CD4-positive, alpha-beta T cell treated with Interleukin-4 for 4 hours (primary cell): ENCODE measurements around the gene COL8A2.
"Not testable (repeated sequence)": the region's sequence is repeated elsewhere in the genome, so short reads cannot be mapped to it uniquely, and the experiment has no call there.

Source experiments
- DNase-seq: peaks from one replicate; pipeline ENCODE4 v3.0.0-alpha.2; 2020

The COL8A2 gene

DNA sequence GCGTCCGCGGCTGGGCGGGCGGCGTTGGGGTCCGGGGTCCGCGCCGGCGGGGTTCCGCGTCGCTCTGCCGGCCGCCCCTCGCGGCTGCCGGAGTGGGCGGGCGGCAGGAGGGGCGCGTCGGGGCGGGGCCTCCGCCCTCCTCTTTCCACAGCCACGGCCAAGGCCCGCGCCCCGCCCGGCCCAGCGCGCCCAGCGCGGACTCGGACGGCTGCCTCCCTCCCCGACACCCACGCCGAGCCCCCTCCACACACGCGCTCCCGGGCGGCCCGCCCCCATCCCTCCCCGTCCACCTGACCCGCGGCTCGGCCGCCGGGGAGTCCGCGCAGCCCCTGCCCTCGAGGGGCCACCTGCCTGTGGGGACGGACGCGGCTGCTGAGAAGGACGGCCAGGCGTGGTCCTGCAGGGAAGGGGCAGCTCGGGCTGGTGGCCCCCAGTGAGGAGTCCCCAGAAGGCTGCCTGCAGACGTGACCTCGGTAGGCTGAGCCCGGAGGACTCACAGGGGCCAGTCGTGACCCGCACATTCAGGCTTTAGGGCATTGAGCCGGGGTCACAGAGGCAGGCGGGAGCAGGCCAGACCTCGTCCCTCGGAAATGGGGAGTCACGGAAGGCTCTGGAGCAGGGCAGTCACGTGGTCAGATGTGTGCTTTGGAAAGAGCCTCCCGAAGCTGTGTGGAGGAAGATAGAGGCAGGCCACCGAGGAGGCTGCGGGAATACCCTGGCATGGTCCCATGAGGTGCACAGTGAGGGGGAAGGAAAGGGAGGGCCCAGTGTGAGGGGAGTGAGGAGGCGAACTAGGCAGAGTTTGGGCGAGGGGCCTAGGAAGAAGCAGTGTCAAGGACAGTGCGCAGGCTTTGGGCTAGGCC, at the start of gene COL8A2:
TSS of gene COL8A2 (minus strand) at position 94 of the 863 bp plus-strand sequence. CDS start 24,980 bp downstream, outside the sequence.
- no peak for DNase-seq

DNA sequence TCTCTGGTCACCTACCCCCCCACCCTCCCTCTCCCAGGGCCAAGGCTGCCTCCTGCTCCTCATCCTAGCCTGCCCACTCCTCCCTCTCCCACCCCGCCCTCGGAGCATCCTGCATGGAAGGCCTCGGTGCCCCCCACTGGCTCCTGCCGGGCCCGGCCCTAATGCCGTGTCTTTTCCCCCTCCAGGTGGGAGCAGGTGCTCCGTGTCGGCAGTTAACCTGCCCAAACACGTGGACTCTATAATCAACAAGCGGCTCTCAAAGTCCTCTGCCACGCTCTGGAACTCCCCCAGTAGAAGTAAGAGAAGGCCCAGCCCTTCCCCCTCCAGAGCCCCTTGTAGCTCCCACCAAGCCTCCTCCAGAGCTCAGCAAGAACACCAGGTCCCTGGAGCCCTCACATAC, 49.7 kb upstream of the COL8A2 start:
- no peak for DNase-seq

DNA sequence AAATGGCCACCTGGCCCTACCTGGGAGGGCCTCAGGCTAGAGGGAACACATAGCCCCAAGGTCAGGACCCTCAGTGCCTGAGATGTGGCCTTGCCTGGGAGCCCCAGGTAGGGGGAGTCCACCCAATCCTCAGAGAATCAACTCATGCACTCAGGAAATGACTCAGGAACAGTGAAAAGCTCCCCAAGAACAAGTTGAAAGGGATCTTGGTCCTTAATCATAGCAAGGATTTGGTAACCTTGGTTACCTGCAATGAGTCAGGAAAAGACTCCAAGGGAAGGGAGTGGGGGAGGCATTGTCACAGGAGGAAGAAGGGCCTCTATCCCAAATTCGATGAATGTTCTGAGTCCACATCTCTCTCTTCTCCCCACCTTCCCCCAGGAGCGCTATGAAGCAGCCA, 48.0 kb upstream of the COL8A2 start:
- no peak for DNase-seq

DNA sequence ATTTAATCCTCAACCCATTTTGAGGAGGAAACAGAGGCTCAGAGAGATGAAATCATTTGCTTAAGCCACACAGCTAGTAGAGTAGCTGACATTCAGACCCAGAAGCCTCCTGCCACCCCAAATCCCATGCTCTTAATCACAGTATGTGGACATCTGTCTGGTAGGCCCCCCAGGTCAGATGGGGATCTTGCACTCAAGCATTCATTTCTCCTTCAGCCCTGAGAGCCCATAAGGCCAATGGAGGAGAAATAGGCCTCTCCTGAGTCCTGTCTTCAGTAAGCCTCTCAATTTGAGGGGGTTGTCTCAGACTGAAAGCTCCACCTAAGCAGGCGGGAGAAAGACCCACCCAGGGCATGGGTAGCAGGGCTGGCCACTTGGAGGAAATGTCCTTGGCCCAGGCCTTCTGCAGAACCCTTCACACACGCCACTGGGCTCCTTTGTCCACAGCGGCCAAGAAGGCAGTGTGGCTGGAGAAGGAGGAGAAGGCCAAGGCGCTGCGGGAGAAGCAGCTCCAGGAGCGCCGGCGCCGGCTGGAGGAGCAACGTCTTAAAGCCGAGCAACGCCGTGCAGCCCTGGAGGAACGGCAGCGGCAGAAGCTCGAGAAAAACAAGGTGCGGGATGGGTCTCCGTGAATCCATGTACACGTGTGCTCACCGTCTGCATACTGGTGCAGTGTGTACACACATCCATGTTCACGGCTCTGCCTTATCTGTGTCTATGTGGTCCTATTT, 47.2 kb upstream of the COL8A2 start:
- no peak for DNase-seq

DNA sequence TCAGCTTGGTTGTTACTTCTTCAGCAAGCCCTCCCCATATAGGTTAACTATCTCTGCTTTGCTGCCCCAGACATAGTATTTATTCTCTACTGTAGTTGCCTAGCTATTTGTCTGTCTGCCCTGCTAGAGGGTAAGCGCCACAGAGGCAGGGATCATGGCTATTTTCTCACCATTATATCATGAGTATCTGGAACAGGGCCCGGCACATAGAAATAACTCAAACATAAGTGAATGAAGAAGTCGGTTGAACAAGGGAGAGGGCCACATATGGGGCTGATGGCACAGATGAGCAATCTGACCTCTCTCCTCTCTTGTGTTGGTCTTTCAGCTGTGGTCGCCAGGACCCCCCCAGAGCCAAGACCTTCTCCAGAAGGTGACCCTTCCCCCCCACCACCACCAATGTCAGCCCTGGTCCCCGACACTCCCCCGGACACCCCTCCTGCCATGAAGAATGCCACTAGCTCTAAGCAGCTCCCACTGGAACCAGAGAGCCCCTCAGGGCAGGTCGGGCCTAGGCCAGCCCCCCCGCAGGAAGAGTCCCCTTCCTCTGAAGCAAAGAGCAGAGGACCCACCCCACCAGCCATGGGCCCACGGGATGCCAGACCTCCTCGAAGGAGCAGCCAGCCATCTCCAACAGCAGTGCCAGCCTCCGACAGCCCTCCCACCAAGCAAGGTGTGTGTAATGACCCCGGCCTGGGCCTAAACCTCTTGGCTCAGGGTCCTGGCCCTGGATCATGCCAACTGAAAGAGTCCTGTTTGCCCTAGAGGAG, 45.8 kb upstream of the COL8A2 start:
- no peak for DNase-seq

DNA sequence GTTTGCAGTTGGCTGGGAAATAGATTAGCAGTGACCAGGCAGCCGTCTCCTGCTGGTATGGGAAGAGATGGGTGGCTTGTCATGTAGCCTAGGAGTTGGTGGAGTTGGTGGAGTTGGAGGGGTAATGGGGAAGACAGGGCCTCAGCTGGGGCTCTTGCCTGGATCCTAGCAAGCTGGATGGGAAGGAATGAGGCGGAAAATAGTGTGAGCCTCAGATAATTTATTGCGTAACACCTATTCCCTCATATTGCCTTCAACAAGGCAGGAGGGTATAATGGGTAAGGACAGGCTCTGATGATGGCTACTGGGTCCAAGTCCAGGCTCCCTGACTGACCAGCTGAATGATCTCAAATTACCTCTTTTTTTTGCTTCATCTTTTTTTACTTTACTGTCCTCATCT, 43.5 kb upstream of the COL8A2 start:
- no peak for DNase-seq

DNA sequence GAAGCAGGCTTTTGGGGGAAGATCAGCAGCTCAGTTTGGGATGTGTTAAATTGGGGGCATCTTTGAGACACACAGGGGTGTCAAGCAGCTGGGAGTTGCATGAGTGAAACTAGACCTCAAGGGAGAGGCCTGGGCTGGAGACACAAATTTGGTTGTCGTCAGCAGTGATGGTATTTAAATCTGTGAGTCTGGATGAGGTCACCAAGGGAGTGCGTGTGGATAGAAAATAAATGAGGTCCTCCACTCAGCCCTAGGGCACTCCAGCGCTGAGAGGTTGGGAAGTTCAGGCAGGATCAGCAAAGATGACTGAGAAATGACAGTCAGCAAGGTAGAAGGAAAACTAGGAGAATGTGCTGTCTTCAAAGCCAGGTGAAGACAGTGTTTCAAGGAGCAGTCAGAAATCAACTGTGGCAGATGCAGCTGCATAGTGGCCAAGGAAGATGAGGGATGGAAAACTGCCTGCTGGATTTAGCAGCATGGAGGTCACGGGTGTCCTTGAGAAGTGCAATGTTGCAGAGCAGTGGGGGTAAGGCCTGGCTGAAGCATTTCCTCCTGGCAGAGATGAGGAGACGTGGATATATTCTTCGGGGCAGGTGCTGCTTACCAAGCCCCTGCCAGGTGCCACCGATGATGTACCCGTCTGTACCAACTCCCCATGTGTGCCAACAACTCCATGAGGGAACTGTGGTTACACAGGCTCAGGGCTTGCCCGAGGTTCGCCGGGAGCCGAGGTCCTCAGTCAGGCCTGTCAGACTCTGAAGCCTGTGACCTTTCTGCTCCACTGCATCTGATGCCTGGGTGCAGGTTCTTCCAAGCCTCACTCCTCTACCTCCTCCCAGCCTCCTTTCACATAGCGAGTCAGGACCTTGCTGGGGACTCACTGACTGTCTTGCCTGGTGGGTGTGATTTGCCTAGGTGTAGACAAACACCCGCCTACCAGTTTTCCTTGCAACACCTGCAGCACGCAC, 42.2 kb upstream of the COL8A2 start:
- DNase-seq: no peak

DNA sequence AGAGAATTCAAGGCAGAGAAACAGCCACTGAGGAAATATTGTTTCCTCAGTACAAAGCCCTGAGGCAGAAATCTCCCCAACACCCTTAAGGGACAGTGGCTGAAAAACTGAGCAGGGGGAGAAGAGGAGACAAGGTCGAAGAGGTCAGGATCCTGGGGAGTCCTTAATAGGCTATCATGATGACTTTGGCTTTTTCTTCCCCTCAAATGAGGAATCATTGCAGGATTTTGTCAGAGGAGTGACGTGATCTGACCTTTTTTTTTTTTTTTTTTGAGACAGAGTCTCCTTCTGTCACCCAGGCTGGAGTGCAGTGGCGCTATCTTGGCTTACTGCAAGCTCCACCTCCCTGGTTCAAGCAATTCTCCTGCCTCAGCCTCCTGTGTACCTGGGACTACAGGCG, 41.1 kb upstream of the COL8A2 start:
- DNase-seq: no peak

DNA sequence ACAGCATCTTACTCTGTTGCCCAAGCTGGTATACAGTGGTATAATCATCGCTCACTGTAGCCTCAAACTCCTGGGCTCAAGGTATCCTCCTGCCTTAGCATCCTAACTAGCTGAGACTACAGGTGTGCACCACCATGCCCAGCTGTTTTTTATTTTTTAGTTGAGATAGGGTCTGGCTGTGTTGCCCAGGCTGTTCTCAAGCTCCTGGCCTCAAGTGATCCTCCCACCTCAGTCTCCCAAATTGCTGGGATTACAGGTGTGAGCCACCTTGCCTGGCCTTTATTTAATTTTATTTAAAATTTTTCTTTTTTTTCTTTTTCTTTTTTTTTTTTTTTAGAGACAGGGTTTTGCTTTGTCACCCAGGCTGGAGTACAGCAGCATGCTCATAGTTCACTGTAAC, 40.1 kb upstream of the COL8A2 start:
- DNase-seq: no peak

DNA sequence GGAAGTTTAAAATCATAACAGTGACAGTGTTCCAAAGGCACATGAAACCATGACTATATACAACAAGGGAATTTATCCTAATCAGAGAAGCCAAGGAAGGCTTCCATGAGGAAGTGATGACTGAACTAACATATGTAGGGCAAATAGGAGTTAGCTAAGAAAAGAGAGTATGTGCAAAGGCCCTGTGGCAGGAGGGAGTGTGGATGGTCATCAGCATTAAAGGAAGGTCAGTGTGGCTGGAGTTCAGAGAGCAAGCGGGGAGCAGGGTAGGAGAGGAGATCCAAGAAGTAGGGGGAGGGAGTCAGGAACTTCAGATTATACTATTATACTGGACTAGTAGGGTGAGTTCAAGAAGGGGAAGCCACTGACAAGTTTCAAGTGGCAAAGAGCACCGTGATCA, 39.3 kb upstream of the COL8A2 start:
- no peak for DNase-seq

DNA sequence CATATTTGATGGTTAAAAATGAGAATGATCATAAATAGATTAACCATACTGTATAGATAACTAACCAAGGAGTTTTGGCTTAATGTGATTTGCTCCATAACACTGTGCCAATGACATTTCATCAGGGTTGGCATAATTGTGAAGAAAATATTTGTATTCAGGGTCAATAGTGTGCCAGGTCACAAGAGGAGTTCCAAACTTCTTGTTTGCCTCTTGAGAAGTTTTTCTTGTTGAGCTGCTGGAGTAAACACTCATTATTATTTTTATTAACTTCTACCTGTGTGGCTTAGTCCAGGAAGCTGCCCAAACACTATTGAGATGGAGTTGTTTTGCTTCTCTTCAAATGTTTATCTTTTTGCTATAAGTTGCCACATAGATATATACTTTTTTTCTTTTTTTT, 38.4 kb upstream of the COL8A2 start:
- DNase-seq: no peak

DNA sequence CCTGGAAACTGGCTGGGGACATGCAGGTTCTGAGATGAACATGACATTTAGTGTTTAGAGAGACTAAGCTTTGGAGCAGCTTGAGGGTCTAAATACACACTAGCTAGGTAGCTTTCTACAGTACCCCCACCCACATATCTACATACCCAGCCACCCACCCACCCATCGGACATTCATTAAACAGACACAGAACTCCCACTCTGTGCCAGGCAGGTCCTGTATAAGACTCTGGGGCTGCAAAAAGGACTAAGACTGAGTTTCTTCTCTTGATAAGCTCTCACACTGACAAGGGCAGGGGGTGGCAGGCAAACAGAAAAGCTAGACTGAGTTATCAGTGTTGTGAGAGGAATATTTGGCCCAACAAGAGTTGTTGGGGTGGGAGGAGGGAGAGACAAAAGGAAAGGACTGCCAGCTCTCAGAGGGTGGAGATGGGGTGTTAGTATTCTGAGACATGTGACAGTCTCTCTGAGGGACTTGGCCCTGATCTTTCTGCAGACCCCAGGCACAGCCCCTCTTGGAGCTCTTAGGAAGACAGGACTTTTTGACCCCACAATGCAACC, 37.7 kb upstream of the COL8A2 start:
- no peak for DNase-seq

DNA sequence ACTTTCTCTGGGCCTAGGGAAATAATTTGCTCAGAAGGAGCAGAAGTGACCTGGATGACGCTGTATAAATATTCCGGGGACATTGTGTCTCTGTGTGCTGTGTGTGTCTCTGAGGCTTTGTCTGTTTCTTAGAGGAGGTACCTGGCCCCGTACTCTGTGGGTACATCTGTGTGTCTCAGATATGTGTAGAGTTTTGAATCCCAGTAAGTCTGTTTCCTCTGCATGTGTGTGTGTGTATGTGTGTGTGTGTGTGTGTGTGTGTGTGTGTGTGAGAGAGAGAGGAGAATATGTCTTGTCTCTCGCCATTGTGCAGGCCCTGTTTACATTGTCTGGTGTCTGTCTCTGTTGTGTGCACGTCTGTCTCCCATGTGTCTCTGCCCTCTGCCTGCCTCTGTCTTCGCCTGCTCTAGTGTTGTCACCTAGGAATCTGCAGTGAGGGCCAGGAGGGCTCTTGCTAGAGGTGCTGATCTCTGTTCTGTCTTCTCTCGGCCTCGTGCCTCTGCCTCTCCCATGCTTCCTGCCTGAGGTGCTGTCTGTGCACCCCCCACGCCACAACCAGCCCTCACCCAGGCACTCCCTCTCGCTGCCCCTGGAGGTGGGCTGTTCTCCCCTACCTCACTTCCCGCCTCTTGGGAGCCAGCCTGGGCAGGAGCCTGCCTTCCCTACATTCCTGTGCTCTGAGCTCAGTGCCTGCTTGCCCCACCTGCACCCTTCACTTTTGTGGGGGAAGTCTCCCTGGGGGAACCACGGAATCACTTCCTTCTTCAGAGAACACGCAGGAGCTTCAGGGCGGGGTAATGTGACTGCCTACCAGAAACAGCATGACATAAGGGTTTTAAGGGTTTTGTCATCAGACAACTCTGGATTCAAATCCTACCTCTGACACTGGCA, 36.9 kb upstream of the COL8A2 start:
- peak; percentile 46 for DNase-seq

DNA sequence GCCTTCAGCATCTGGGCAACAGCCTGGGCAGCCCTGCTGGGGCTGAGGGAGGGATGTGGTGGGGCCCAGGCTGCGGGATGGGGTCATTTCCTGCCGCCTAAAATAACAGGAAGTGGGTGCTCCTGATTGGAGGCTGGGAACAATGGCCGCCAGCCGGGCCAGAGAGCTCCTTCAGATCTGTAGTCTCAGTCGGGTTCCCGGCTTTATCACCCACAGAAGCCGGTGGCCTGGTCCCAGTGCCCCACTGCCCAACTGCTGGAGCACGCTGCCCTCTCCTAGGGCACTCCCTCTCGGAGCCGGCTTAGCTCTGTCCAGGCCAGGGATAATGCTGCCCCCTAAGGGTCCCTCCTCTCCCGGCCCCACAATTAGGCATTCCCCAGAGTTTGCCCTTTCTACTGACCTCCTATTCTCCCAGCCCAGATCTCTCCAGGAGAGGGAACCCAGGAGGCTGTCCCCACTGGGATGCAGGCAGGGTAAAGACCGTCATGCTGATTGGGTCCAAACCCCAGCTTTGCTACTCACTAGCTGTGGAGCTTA, 36.0 kb upstream of the COL8A2 start:
- DNase-seq: peak; percentile 54

DNA sequence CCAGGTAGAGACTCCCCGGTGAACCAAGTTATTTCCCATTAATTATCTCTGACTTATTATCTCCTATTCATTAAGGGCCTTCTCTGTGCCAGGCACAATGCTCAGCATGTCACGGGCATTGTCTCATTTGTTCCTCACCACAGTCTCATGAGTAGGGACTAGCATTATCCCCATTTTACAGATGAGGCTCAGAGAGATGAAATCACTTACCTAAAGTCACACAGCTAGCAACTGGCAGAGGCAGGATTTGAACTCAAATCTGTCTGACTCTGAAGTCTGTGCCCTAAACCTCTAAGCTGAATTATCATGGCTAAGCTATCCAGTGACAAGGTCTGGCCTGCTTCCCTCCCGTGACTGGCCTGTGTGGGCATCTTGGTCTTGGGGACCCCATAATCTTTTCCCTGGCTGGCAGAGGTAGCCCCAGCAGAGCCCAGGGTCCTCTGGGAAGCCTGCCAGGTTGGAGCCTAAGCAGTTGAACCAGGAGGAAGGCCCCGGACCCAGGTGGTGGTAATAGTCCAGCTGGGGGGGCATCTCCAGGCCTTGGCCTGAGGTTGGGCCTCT, 35.4 kb upstream of the COL8A2 start:
- no peak for DNase-seq

DNA sequence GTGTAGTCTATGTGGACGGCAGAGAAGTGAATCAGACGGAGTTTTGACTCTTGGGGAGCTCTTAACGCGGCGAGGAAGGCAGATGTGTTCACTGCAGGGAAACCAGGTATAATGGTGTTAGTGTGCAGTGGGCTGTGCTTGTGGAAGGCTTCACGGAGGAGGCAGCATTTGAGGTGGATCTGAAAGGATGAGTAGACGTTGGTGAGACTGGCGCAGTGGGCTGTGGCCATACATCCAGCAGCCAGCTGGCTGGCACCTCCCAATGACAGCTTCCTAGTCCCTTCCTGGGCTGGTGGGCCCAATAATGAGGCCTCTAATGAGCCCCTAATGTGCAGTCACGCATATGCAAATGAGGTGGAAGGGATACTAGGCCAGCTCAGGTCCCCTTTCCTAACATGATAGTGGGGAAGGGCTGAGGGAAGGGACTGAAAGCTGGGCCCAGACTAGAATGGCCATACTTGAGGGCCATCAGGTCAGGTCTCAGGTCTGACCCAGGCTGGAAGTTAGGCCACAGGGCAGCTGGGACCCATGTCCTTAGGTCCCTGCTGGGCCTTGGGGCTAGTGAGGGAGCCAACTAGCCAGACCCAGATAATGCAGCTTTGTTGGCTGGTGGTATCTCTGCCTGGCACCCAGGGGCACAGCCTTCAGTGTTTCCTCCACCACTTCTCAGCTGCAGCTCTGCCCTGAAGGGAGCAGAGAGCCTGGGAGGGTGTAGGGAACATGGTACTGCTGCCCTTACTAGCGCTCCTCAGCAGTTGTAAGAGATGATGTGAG, 34.8 kb upstream of the COL8A2 start:
- no peak for DNase-seq

DNA sequence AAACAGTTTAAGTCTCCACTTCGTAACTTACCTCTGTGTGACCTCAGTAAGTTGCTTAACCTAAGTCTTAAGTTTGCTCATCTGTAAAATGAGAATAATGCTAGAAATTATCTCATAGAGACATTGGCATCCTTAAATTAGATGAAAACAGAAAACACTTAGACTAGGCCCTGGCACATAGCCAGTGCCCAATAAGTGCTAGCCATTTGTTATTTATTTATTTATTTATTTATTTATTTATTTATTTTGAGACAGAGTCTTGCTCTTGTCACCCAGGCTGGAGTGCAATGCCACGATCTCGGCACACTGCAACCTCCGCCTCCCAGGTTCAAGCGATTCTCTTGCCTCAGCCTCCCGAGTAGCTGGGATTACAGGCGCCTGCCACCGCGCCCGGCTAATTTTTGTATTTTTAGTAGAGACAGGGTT, 33.8 kb upstream of the COL8A2 start:
- not testable (repeated sequence) for DNase-seq

DNA sequence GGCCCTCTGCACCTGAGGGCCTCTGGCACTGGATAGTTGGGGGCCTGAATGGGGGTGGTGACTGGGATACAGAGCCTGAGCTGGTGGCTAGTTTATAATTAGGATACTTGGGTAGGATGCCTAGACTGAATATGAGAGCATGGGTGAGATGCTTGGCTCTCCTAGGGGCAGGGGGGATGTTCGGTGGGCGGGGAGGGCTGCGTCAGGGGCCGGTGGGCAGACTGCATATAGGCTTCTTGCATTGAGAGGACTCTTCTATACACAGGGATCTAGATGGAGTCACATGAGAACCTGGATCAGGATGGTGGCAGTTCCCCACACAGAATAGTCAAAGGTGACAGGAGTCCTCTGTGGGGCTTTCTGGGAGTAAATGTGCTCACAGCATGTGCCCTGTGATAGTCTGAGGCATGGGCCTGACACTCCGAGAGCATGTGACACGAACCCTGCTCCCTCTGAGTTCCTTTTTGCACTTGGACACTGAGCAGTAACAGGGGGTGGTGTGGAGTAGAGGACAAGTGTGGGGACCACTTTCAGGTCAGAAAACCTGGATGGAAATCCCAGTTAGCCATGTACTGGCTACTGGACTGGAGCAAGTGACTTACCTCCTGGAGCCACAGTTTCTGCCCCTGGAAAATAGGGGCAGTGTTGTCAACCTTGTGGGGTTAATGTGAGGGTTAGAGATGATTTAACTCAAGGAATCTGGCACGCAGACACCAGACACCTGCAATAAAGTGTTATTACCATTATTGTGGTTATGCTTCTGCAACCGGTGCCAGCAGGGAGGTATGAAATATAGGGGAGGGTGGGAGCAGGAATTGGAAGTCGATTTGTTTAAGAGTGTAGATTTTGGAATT, 33.2 kb upstream of the COL8A2 start:
- no peak for DNase-seq
